GM19025 (cell line): ENCODE data around the gene ABCG4.
"Not testable (repeated sequence)": the region's sequence is repeated elsewhere in the genome, so short reads cannot be mapped to it uniquely, and the experiment has no call there.

Experiments
- ATAC-seq: cut with Tn5 transposase; IDR thresholded peaks from one replicate; pipeline ENCODE4 v1.9.1; 2021; ENCODE audit warnings: mild to moderate bottlenecking, low read depth, moderate library complexity; ENCODE audit not compliant: unreplicated experiment

The ABCG4 gene

GRCh38 chr11:119149018-119149785 lies at the start of gene ABCG4:
TSS of gene ABCG4 (plus strand) at chr11:119149052. CDS start at chr11:119149966, 914 bp downstream.
- ATAC-seq = no peak

DNA sequence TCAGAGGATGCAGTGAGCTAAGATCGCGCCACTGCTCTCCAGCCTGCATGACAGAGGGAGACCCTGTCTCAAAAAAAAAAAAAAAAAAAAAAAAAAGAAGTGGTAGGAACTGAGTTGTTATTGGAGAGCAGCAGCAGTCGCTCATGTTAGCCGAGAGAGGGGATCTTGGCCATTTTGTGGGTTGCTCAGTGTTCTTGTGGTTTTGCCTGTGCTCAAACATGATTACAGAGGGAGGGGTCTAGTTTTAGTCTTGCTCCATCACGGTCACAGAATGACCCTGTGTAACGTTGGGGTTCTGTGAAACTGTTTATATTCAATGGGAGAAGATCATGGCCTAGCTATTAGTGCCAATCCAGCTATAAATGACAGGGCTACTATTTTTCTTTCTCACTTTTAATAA lies 49.1 kb upstream of the ABCG4 start:
- ATAC-seq = no peak

DNA sequence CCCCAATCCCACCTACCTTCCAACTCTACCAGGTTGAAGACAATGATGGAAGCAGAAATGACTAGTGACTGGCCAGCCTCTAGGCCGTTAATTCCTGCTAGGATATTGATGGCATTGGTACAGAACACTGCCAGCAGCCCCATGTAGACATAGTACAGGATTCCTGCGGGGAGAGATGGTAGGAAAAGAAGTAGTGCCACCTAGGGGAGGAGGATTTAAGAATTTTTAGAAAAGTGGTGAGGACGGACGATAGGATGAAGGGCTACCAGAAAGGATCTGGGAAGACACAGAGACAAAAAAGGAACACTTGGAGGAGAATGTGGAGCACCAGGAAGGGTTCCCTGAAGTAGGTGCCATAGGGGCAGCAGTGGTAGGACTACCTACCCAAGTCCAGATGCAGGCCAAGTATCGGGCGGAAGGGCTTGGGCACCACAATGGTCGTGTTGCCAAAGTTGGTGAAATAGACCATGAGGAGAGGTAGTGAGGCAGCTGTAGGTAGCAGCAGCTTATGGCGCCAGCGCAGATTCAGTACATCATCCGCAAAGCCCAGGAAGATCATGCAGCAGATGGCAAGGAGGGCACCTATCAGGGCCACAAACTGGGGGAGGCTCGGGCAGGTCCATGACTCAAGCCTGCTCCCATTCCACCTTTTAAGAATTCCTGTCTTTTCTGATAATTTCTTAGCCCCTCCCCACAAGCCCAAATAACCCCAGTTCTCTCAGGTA lies 48.4 kb upstream of the ABCG4 start:
- no peak for ATAC-seq

DNA sequence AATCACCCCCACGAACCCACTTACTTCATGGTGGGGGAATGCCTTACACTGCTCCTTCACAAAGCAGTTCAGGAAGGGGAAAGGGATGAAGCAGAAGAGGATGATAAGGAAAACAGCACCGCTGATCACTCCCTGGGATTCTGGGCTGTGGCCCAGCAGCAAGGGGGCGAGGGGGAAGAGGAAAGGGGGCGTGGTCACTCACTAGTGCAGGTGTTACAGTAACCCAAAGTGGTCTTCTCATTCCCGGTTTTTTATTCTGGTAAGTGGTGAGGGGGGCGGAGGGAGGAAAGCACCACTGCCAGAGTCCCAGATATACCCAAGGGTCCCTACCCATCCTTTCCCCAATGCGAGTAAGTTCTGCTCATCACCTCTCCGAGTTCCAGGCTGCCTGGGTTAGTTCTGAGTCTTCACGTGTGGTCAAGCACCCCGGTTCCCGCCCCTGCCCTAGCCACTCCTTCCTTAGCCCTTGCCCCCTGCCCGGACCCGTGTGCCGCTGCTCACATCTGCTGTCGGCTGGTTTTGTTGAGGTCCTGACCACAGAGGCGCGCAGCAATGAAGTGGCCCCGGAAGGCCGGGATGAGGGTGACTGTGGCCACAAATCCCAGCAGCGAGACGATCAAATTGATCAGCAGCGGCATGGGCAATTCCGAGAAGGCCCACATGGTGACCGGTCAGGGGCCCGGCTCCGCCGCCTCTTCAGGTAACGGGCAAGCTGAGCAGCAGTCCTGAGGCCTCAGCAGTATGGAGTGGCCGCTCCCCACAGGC lies 47.7 kb upstream of the ABCG4 start:
- ATAC-seq = no peak

- ATAC-seq = peak; percentile 84
These were observed 47.0 kb upstream of the ABCG4 start, which contains the start of gene DPAGT1 for GRCh38 chr11:119101759-119102423. TSS of gene DPAGT1 (minus strand) at chr11:119101853. CDS start at chr11:119101655, 198 bp downstream.

- ATAC-seq = not testable (repeated sequence)
These were observed 45.6 kb upstream of the ABCG4 start for GRCh38 chr11:119103161-119103664.

GRCh38 chr11:119103793-119104192 lies 45.1 kb upstream of the ABCG4 start:
- no peak for ATAC-seq

DNA sequence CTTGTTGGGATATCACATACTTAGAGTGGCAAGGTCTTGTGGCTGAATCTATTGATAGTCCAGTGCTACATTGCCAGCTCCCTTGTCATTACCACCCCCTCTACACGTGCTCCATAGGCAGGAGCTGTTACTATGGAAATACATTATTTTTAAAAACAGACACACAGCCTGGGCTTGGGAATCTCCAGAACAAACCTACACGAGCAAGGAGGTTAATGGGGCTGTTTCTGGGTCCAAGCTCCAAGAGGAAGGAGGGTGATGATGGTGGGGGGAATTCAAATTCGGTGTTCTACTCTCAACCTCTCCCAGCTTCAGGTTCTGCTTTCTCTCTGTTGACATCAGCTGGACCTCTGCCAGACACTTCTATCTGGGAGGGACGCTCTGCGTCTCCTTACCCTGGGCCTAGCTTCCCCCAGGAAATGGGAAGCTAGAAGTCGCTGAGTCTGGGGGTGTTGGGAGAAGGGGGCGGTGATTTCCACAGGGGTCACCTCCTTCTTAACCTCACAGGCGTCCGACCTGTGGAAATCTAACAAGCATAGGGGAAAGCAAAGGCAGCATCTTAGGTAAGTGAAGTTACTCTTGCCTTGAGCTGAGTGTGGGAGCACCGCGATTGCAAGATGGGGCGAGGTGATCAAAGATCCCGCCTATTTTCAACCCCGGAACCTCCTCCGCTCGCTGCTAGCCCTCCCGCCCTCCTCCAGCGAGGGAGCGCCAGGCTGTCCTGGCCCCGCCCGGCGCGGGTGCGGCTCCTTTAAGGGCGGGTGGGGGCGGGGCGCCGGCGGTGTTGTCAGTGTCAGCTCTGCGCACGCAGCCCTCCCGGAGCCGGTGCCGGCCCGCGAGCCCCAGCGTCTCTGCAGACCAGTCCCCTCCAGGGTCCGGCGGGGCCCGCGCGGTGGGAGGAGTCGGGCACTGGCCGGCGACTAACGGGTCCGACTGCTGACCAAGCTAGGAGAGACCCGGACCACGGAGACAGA lies 42.0 kb upstream of the ABCG4 start, which contains the start of gene C2CD2L:
Gene C2CD2L (plus strand): TSS at position 781 of the 974 bp plus-strand sequence. CDS start 398 bp downstream, outside the sequence.
- ATAC-seq = peak; percentile 76

DNA sequence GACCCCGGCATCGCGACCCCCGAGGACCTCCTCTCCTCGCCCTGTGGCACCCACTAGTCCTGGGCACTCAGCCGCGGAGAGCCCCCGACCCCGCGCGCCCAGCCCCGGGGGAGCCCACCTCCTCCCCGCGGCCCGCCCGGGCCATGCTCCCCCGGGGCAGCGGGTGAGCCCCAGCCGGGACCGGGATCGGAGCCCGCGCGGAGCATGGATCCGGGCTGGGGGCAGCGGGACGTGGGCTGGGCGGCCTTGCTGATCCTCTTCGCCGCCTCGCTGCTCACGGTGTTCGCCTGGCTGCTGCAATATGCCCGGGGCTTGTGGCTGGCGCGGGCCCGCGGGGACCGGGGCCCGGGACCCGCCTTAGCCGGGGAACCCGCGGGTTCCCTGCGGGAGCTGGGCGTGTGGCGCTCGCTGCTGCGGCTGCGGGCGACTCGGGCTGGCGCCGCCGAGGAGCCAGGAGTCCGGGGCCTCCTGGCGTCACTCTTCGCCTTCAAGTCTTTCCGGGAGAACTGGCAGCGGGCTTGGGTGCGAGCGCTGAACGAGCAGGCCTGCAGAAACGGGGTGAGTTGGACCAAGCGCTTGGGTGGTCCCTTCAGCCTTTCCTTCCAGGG lies 41.2 kb upstream of the ABCG4 start:
- peak; percentile 22 for ATAC-seq

DNA sequence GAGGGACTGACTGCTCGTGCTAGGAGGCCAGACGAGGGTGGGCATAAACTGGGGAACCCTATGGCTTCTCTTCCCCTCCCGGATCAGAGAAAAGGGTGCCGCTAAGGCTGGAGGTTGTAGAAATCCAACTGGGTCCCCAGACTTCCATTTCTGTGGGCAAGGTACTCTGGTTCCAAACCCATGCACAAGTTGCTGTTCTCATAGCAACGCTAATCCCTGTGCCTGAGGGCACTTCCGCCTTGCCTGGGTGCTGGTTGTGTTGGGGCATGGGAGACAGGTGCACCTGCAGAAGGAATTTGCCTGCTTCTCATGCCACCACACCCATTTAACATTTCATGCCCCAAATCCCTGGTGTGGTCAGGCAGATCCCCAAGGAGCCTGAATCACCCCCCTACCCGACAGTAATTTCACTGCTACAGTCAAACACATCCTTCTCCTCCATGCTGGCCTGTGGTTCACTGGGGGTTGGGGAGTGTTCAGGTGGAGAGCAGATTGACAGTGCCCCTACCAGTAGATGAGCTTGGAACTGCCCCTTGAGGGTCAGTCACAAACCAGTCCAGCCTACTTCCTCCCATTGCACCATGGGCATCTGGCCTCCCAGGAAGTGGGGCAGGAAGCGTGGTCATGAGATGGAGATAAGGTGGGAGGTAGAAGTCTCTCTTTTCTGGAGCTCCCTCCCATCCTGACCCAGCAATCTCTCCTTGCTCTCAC lies 40.6 kb upstream of the ABCG4 start:
- ATAC-seq = no peak

DNA sequence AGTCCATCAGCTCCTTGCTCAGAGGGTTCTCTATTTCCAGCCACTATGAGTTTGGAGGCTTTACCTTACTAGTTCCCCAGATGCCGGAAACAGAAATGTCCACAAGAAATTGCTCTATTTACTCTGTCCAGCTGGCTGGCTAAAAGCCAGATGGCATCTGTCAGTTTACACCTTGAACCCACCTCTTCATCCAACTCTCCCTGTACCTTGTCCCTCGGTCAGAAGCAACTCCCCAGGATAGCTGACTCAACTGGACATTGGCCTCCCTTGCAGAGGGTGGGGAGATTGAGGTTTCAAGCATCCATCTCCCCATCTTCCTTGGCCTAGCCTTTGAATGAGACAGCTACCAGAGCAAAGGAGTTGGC lies 40.0 kb upstream of the ABCG4 start:
- ATAC-seq = no peak

GRCh38 chr11:119109843-119110242 lies 39.0 kb upstream of the ABCG4 start:
- no peak for ATAC-seq

GRCh38 chr11:119110439-119110838 lies 38.4 kb upstream of the ABCG4 start:
- no peak for ATAC-seq

DNA sequence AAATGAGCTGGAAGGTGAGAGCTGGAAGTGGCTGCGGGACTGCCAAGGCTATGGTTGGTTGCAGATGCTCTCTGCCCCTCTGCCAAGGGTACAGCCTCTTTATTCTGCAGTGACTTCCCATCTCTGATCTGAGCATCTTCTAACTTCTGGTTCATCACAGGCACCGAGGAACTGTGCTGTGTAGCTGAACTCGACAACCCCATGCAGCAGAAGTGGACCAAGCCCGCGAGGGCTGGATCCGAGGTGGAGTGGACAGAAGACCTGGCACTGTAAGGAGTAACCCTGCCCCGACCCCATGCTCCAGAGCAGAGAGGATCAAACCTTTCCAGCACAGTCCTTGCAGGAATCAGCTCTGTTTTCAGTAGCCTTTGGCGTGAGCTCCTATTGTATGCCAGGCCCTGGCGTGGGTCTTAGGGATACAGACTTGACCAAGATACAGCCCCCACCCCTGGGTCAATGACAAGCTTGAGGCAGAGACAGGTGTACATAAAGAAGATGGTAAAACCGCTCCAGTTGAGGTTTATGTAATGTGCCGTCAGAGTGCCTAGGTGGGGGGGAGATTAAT lies 37.4 kb upstream of the ABCG4 start:
- ATAC-seq = no peak

GRCh38 chr11:119112314-119113020 lies 36.4 kb upstream of the ABCG4 start:
- ATAC-seq = no peak

DNA sequence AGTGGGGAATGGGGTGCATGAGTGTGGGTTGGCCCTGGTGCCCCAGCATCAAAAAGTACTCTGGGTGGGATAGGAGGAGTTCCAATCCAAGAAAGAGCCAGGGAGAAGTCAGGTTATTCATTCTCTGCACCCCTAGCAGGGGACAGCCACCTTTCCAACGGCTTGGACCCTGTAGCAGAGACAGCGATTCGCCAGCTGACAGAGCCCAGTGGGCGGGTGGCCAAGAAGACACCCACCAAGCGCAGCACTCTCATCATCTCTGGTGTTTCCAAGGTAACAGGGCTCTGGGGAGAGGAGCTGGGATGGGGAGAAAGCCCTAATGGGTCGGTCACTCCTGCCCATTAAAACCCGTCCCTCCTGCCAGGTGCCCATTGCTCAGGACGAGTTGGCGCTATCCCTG lies 35.1 kb upstream of the ABCG4 start:
- no peak for ATAC-seq

- ATAC-seq = no peak
These were observed 34.5 kb upstream of the ABCG4 start for GRCh38 chr11:119114351-119114750.
